HG03354 (cell line): Measurements from ENCODE around the gene SEPSECS.

ENCODE experiments used
- ATAC-seq: cut with Tn5 transposase; IDR thresholded peaks from one replicate; pipeline ENCODE4 v1.9.1; 2021; ENCODE audit warnings: mild to moderate bottlenecking; ENCODE audit not compliant: unreplicated experiment, poor library complexity, severe bottlenecking

The SEPSECS gene

DNA sequence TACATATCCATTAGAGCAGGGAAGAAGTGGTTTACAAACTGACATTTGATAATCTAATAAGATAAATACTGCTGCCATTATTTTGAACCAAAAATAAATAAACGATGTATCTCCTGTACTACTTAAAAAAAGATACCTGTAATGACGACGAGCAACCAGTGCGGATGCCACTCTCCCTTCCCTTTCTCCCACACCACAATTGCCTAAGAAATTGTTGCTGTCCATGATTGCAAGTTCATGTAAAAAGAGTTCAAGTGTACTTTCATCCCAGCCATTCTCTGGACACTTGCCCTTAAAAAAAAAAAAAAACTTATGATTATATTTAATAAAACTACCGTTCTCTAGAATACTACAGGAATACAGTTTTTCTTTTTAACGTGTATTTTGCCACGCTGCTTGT is 1.4 kb downstream of the SEPSECS start:
- ATAC-seq, result no peak

DNA sequence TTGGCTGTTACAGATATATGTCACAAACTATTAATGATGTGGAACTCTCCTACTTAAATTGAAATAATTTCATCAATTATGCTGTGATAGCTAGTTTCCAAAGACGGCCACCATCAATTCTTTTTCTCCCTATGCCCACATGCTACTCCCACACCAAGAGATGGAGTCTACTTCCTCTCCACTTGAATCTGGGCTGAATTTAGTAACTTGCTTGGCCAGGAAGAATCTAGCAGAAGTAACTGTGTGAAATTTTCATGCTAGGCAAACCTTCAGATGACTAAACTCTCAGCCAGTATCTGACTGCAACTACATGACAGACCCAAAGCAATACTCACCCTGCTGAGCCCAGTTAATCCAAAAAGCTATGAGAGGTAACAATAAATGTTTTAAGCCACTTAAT is 3.2 kb downstream of the SEPSECS start:
- no peak for ATAC-seq

DNA sequence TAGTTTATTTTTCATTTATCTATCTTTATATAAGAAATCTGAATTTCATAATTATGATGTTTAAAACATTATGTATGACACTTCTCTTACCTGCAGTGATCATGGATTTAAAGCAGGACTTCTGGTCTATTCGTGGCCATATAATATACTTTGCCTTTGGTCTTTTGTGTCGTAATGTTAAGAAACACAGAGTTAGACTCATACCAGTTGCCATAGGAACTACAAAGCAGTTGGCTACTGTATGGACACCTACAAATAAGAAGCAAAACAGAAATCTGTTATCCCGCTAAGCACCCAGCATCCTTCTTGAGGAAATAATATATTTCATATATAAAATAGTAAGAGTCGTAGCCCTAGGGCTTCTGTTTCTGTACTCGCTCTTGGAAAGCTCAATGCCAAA is 4.3 kb downstream of the SEPSECS start:
- no peak for ATAC-seq

DNA sequence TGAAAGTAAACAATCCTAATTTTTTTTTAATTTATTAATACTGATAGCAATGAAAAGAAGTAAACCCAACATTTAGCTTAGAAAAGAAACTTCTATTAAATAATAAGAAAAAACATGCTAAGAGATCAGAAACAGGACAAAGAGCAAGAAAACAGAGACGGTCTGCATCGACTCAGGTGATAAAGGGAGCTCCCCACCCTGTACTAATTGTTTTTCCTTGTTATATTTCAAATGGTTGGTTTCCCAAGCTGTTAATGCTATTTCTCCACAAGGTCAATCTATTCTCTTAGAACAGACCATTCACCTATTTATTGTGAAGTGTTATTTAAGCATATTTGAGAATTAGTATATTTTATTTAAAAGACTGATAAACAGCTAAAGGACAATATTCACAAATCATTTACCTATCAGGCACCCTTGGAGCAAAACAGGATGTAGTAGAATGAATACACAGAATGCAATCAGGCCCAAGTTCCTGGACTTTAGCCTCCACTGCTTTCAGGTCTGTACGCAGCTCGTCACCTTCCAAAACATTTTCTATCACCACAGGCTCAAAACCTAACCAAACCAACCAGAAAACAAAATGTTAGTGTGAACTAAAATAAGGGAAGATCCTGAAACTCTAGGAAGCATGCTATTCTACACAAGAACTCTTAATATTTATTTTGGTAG is 5.5 kb downstream of the SEPSECS start:
- ATAC-seq, result no peak

DNA sequence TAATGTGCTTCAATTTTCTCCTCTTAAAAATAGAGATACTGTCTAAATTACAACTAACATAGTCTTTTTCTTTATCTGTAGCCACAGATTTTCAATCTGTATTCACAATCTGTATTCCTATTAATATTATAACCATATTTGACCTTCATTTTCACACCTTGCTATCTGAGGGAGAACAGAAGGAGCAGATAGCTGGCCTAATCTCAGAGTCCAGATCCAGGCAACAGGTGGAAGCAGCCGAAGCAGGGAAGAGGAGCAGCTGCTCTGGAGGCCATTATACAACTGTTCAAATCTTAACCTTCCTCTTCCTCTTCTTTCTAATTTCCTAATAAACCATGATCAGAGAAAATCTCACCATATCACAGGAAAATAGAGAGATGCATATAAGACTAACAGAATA is 14.2 kb downstream of the SEPSECS start:
- ATAC-seq, result no peak

DNA sequence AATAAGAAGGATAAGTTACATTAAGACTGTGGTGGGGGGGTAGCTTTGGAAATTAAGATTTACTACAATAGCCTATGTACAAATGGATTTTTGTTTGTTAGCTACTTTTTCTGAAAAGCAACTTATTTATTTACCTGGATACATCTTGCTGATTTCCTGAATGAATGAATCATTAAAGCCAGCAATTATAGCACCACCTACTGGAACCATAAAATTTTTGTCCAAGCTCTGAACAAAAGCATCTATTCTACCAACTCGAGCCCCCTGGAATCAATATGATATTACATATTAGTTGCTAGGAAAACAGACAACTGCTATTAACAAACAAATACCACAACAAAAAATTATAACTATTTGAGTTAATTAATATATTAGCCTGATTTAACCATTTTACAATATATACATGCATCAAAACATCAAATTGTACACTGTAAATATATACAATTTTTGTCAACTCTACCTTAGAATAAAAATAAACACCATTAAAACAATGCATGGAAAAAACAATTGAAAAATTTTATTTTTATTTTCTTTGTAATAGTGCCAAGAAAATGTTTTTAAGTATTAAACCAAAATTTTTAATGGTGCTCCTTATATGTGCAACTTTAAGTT is 15.3 kb downstream of the SEPSECS start:
- ATAC-seq, result no peak

DNA sequence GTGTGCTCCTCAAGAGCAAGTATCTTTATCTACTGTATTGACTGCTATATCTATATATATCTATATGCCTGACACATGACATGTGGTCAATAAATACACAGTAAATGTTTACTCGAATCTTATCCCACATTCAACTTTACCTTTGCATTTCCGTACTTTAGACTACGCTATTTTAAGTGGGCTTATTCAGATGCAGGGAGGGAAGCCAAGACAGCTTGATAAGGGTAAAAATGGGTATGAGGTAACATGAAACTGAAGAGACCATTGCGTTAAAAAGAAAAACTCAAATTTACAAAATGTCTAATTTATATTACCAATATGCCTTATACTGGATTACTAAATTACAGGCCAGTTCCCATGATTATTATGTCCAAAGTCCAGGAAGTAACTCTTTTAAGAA is 17.8 kb downstream of the SEPSECS start:
- no peak for ATAC-seq

DNA sequence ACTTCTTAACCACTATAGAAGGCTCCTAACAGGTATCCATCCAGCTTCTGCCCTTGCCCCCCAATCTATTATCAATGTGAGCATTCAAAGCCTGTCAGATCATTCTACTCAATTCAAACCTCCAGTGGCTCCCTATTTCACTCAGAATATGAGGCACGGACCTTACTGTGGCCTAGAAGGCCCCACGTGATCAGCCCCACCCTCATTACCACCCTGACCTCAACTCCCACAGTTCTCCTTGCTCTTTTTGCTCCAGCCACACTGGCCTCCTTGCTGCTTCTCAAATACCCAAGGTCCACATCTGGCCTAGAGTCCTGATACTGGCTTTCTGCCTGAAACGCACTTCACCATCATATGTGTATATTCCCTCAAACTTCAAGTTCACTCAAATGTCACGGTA is 18.7 kb downstream of the SEPSECS start:
- ATAC-seq, result no peak

DNA sequence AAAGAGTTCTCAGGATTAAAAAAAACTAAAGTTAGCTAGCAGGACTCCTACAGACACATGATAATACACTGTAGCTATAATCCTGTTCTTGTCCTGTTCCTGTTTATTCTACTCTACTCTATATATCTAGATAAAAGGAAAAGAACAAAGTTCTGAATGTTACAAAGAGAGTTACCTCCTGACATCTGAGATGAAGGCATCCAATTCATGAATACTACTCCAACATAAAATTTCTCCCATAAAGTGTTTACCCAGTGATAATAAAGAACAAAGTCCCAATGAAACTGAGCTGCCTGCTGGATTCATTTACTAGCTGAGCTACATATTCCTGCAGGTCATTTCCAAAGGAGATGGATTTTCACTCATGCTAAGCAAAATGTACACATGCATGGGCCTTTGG is 27.1 kb downstream of the SEPSECS start:
- no peak for ATAC-seq

DNA sequence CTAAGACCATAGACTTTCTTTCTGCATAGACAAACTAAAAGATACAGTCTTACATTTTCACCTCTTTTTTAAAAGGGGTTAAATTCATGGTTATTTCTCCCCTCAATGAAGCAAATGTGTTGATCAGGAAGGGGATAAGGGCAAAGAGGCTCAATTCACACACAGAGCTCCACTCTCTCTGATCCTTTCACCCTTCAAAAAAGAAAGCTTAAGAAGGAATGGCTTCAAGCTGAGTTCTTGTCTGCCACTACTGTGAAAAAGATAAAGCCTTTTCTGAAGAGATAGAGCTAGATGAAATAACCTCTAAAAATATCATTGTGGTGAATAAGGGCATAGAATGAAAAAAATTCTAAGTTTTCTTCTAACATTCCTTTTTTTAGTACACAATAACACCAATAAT is 28.3 kb downstream of the SEPSECS start:
- ATAC-seq, result no peak

DNA sequence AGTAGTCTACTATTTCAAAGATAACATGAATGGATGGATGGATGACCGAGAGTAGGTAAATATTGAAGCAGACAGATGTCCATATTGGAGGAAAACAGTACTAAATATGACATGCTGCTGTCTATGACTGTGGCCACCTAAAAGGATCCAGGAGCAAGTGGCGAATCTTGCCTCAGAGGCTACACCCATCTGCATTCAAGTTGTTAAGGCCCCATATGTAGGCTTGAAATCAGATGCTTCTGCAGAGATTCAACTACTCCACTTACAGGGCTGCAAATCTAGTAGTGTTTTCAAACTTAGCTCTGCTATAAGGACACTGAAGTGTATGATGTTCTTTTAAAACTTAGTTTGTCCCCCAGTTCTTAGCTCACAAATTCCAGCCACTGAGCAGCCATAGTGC is 28.9 kb downstream of the SEPSECS start:
- no peak for ATAC-seq

DNA sequence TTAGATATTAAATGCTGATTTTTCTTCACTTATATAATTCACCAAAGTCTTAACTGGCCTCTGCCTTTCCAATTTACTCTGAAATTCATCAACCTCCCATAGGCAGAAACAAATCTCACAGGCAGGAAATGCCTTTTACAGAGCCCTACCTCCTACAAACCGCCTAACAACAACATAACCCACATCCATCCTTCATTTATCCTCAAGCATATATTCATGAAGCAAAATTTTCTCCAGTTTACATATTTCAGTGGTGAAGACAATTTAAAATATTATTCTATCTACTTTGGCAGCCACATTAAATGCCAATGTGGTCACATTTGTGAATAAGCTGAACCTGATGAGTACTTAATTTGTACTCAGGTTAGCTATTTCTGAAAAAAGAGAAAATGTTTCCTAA is 30.3 kb downstream of the SEPSECS start:
- no peak for ATAC-seq

DNA sequence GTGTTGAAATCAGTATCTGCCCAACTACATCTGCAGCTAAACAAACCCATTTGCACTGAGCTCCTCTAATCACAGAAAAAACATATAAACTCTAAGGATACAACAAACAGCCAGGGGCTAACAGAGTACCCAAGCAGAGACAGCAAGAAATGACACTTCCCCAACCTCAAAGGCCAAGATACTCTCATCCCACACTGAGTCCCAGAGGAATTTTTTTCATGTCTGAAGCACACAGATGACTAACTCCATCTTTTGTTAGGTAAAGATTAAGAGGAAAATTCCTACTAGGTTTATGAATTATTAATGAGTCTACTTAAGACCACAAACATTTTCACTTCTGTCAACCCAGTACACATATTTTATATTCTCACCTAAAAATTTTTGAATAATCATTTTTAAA is 31.6 kb downstream of the SEPSECS start:
- peak; percentile 54 for ATAC-seq

DNA sequence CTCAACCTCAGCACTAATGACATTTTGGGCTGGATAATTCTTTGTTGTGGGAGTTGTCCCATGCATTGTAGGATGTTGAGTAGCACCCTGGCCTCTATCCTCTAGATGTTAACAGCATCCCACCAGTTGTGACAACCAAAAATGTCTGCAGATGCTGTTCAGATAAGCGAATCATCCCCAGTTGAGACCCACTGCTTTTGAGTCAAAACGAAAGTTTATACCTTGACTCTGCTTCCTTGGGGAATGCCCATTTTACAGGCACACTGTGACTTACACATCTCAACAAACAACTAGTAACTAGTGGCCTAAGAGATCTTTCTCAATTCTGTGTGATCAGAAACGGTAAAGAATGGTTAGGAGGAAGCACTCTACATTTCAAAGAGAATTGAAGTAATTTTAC is 37.0 kb downstream of the SEPSECS start:
- ATAC-seq, result peak; percentile 98

DNA sequence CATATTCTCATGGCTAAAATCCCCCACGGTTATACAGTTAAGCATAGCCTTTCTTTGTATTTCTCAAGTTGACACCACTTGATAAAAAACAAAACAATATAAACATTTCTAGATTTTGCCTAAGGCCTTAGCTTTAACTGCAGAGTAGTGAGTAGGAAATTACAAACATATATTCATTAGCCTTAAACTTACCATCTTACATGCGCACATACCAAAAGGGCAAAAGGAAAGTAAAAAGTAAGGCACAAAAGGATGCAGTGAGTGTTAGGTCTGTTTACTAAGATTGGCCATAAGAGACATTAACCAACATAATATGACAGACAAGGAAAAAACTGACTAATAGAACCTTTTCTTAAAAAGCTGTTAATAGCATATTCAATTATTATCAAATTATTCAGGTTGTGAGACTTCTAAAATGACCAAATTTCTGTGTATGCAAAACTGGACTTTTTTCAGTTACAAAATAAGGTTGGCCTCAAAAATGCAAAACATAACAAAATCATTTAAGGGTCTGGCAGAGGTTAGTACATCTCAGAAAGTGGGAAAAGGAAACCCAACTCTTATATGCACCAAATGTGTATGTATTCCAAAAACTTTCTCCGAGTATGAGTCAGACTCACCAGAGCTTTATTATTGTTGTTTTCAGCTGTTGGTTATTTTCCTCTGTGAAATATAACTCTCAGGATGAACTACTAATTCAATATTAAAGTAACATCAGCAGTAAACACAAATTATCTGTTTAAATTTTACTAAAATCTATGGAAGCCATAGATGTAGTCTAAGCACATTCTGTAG is 39.9 kb downstream of the SEPSECS start:
- no peak for ATAC-seq

DNA sequence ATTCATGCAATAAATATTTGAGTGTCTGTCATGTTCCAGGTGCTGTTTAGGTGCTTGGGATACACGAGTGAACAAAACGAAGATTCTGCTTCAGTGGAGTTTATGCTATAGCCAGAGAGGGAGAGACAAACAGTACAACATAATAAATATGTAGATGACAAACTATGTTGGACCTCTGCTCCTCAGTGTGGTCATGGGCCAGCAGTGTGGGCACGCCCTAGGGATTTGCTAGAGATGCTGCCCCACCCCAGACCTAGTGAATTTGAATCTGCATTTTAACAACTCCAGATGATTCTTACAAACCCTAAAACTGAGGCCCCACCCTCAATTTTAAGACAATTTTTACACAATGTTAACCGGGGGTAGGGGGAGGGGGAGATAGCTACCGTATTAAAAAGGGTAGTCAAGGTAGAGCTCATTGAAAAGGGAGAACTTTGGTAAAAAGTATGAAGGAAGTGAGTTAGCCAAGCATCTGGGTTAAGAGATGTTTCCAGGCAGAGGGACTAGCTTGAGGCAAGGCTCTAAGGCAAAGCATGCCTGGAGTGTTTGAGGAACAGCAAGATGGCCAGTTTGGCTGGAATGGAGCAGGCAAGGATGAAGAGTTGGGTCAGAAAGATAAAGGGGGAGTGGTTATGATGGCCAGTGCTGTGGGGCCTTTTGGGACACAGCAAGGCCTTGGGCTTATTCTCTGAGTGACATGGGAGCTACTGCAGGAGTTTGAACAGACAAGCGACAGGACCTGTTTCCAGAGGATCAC is 42.4 kb downstream of the SEPSECS start:
- ATAC-seq, result no peak

DNA sequence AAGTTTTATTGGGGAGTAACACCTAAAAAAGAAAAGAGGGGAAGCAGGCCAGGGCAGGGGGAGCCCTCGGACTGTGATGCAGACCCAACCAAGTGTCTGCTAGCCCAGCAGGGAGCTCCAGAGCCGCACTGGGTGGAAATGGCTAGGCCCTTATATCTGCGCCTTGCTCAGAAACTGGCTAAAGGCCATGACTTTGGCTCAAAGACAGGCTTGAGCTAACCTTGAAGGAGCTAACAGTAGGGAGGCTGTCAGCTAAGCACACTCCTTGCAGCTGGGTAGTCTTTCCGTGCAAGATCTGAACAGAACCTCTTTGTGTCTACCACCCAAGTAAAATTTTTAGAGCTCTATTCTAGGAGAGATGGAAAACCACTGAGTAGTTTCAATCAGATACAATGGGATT is 43.0 kb downstream of the SEPSECS start:
- no peak for ATAC-seq

DNA sequence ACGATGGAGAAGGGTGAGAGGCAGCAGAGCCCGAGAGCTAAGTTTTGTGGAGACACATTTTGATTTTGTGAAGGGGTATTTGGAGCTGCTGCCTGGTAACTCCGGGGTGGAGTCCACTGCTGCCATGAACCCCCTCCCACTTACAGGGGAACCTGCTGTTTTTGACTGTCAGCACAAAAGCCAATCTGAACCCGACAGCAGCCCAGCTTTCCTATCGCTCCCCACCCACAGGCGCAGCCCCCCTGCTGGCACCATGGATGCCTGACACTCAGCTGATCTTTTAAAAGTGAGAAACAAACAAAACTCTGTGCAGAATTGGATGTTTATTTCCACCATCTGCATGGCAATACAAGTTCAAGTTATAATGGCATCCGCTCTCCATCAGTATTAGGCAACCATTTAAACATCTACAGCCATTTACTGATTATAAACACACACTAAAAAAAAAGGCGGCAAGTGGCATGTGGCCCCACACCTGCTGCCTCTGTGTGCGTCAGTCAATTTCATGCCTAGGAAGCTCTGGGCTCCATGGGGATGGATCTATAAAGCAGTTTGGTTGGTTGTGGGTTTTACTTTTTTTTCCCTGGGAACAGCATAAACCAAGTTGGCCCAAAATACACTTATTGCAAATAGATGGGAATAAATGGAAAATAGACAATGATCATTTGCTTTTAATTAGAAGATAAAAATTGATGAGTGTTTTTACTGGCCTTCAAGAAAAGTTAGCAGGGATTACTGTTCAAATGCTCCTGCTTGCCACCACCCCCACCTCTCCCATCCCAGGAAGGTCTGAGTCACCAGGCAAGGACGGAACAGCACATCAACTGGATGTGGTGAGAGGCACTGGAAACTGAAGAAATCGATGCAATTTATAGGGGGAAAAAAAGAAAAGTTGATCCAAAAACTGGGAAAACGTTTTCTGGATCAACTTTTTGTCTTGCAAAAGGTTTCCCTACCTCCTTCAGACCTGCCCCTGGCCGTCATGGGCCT is 46.0 kb downstream of the SEPSECS start:
- ATAC-seq, result no peak

DNA sequence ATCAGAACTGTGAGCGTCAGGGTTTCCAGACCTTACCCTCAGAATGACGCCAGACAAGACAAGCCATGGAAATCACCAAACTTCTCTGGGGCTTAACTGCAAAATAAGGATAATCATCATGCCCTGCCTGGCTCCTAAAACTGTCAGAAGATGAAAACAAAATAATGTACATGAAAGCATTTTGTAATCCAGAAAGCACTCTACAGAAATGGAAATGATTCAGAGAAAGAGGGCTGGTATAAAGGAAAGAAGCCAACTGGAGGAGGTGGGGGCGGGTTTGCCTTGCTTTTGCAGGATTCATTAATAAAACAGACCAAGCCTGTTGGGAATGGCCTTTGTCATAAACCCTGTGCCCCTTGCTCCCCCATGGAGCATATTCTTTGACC is 47.3 kb downstream of the SEPSECS start:
- ATAC-seq, result no peak
